ENCODE results near the gene CTNNA1.

Gene CTNNA1

GRCh38 chr5:138930371-138931097 lies 177.3 kb downstream of the CTNNA1 start:
- DNase-seq (ENCODE audit: low spot score): no peak

GRCh38 chr5:138932171-138932810 lies 179.1 kb downstream of the CTNNA1 start:
- no peak for DNase-seq (ENCODE audit: low spot score)

- no peak for DNase-seq (ENCODE audit: low spot score)
Observed at GRCh38 chr5:138933522-138934290, 180.5 kb downstream of the CTNNA1 start.

GRCh38 chr5:138934971-138935370 lies 181.7 kb downstream of the CTNNA1 start:
- DNase-seq (ENCODE audit: low spot score): no peak

- DNase-seq (ENCODE audit: low spot score): no peak
Observed at GRCh38 chr5:138935466-138935865, 182.2 kb downstream of the CTNNA1 start.

GRCh38 chr5:138936225-138936967 lies 183.2 kb downstream of the CTNNA1 start:
- no peak for DNase-seq (ENCODE audit: low spot score)

GRCh38 chr5:138936968-138937345 lies 183.7 kb downstream of the CTNNA1 start:
- no peak for DNase-seq (ENCODE audit: low spot score)

GRCh38 chr5:138937392-138938387 lies 184.5 kb downstream of the CTNNA1 start:
- no peak for DNase-seq (ENCODE audit: low spot score)

GRCh38 chr5:138938526-138938925 lies 185.3 kb downstream of the CTNNA1 start:
- no peak for DNase-seq (ENCODE audit: low spot score)

- no peak for DNase-seq (ENCODE audit: low spot score)
Observed at GRCh38 chr5:138942066-138942465, 188.8 kb downstream of the CTNNA1 start.

- DNase-seq (ENCODE audit: low spot score): no peak
Observed at GRCh38 chr5:138942861-138943260, 189.6 kb downstream of the CTNNA1 start.

GRCh38 chr5:138943599-138944173 lies 190.5 kb downstream of the CTNNA1 start:
- no peak for DNase-seq (ENCODE audit: low spot score)

- DNase-seq (ENCODE audit: low spot score): no peak
Observed at GRCh38 chr5:138944527-138945322, 191.5 kb downstream of the CTNNA1 start.

- no peak for DNase-seq (ENCODE audit: low spot score)
Observed at GRCh38 chr5:138945421-138946240, 192.4 kb downstream of the CTNNA1 start.

GRCh38 chr5:138946241-138946623 lies 193.0 kb downstream of the CTNNA1 start:
- DNase-seq (ENCODE audit: low spot score): no peak

- DNase-seq (ENCODE audit: low spot score): no peak
Observed at GRCh38 chr5:138946831-138947560, 193.8 kb downstream of the CTNNA1 start.

GRCh38 chr5:138947780-138948179 lies 194.6 kb downstream of the CTNNA1 start:
- no peak for DNase-seq (ENCODE audit: low spot score)
